Activated T-helper 17 cell treated with anti-CD3 and anti-CD28 coated beads, Interleukin-2, amount 50 U/mL, for 72 hours (primary cell): ENCODE measurements around the gene PCDHGC5. TPM values are rescaled to one million over a fixed set of nuclear protein-coding genes. Genes with fewer than 3 reads are reported as not detected.

Experiments used
- ATAC-seq: fragments of 150-1000 bp; cut with Tn5 transposase; replicated peaks from 2 replicates; pipeline ENCODE4 v1.10.0; 2021; ENCODE audit warnings: mild to moderate bottlenecking, moderate library complexity
- H3K27ac Mint-ChIP-seq: one replicate; pipeline ENCODE4 v1.8.0; 2022; ENCODE audit warnings: mixed read lengths
- H3K27me3 Mint-ChIP-seq: one replicate; pipeline ENCODE4 v1.8.0; 2022; ENCODE audit warnings: mixed read lengths
- H3K36me3 Mint-ChIP-seq: one replicate; pipeline ENCODE4 v1.8.0; 2022; ENCODE audit warnings: low read depth, mild to moderate bottlenecking, mixed read lengths
- H3K4me1 Mint-ChIP-seq: one replicate; pipeline ENCODE4 v1.8.0; 2022; ENCODE audit warnings: mixed read lengths
- H3K4me3 Mint-ChIP-seq: one replicate; pipeline ENCODE4 v1.8.0; 2022; ENCODE audit warnings: mild to moderate bottlenecking, mixed read lengths
- H3K9me3 Mint-ChIP-seq: one replicate; pipeline ENCODE4 v1.8.0; 2022; ENCODE audit warnings: mixed read lengths
- total RNA-seq, 2 donors: library from RNA; stranded (reverse); gene quantifications; one replicate each; pipeline ENCODE4 v1.2.3, GENCODE V29; 2022

PCDHGC5 gene
- total RNA-seq, 2 donors from 2014 or later: not detected

GRCh38 chr5:141513627-141514329, 24.9 kb downstream of the PCDHGC5 start:
- ATAC-seq: peak; percentile 72
- Mint-ChIP-seq H3K27me3 (no peaks in the 10 kb centered on the region), H3K27ac (peak overlapping the region; percentile 94), H3K9me3 (no peaks in the 10 kb centered on the region), H3K4me3 (peak overlapping the region; percentile 87), H3K4me1 (peaks cover 34% of the 10 kb centered on the region), H3K36me3 (peaks cover 8% of the 10 kb centered on the region)

GRCh38 chr5:141514330-141515133, 25.7 kb downstream of the PCDHGC5 start:
- Mint-ChIP-seq H3K4me3 (peak overlapping the region; percentile 87), H3K4me1 (peaks cover 34% of the 10 kb centered on the region), H3K36me3 (peaks cover 8% of the 10 kb centered on the region), H3K9me3 (no peaks in the 10 kb centered on the region), H3K27me3 (no peaks in the 10 kb centered on the region), H3K27ac (peak overlapping the region; percentile 94)
- ATAC-seq: peak; percentile 52

- H3K27me3 Mint-ChIP-seq: no peaks in the 10 kb centered on the region
- H3K27ac Mint-ChIP-seq: peak overlapping the region; percentile 94
- H3K36me3 Mint-ChIP-seq: peaks cover 8% of the 10 kb centered on the region
- H3K4me1 Mint-ChIP-seq: peaks cover 30% of the 10 kb centered on the region
- no peak for ATAC-seq
- H3K9me3 Mint-ChIP-seq: no peaks in the 10 kb centered on the region
- peak overlapping the region; percentile 87 for H3K4me3 Mint-ChIP-seq
Observed at GRCh38 chr5:141515141-141515540, 26.3 kb downstream of the PCDHGC5 start.

- H3K4me1 Mint-ChIP-seq: peaks cover 34% of the 10 kb centered on the region
Observed at GRCh38 chr5:141515946-141516671, 27.2 kb downstream of the PCDHGC5 start.

GRCh38 chr5:141516672-141517025, 27.8 kb downstream of the PCDHGC5 start:
- H3K9me3 Mint-ChIP-seq: no peaks in the 10 kb centered on the region
- H3K27me3 Mint-ChIP-seq: no peaks in the 10 kb centered on the region
- peak overlapping the region; percentile 94 for H3K27ac Mint-ChIP-seq
- no peak overlapping the region for H3K4me3 Mint-ChIP-seq
- no peak for ATAC-seq
- H3K36me3 Mint-ChIP-seq: peaks cover 8% of the 10 kb centered on the region
- peaks cover 36% of the 10 kb centered on the region for H3K4me1 Mint-ChIP-seq

More at GRCh38 chr5:141515946-141516671, 27.2 kb downstream of the PCDHGC5 start:
- peak overlapping the region; percentile 94 for H3K27ac Mint-ChIP-seq
- H3K9me3 Mint-ChIP-seq: no peaks in the 10 kb centered on the region
- H3K27me3 Mint-ChIP-seq: no peaks in the 10 kb centered on the region
- ATAC-seq: no peak
- H3K36me3 Mint-ChIP-seq: peaks cover 8% of the 10 kb centered on the region
- H3K4me3 Mint-ChIP-seq: no peak overlapping the region

- Mint-ChIP-seq H3K4me3 (no peak overlapping the region), H3K27me3 (no peaks in the 10 kb centered on the region), H3K27ac (no peak overlapping the region), H3K9me3 (no peaks in the 10 kb centered on the region), H3K4me1 (peaks cover 38% of the 10 kb centered on the region), H3K36me3 (peaks cover 8% of the 10 kb centered on the region)
- ATAC-seq: no peak
Observed at GRCh38 chr5:141517312-141517711, 28.4 kb downstream of the PCDHGC5 start.

- ATAC-seq: no peak
- no peaks in the 10 kb centered on the region for H3K9me3 Mint-ChIP-seq
- H3K4me1 Mint-ChIP-seq: peaks cover 35% of the 10 kb centered on the region
- no peaks in the 10 kb centered on the region for H3K27me3 Mint-ChIP-seq
- H3K36me3 Mint-ChIP-seq: peaks cover 2% of the 10 kb centered on the region
- no peak overlapping the region for H3K4me3 Mint-ChIP-seq
- H3K27ac Mint-ChIP-seq: peak overlapping the region; percentile 67
Observed at GRCh38 chr5:141517880-141518617, 29.2 kb downstream of the PCDHGC5 start.

- Mint-ChIP-seq H3K27me3 (no peaks in the 10 kb centered on the region), H3K9me3 (no peaks in the 10 kb centered on the region), H3K4me3 (no peak overlapping the region), H3K36me3 (no peaks in the 10 kb centered on the region), H3K27ac (no peak overlapping the region), H3K4me1 (peaks cover 32% of the 10 kb centered on the region)
- ATAC-seq: no peak
Observed at GRCh38 chr5:141518618-141519015, 29.7 kb downstream of the PCDHGC5 start.

GRCh38 chr5:141519605-141520565, 31.0 kb downstream of the PCDHGC5 start:
- no peaks in the 10 kb centered on the region for H3K36me3 Mint-ChIP-seq
- peak overlapping the region; percentile 24 for H3K27ac Mint-ChIP-seq
- no peak overlapping the region for H3K4me3 Mint-ChIP-seq
- no peaks in the 10 kb centered on the region for H3K9me3 Mint-ChIP-seq
- no peak for ATAC-seq
- peaks cover 27% of the 10 kb centered on the region for H3K4me1 Mint-ChIP-seq
- no peaks in the 10 kb centered on the region for H3K27me3 Mint-ChIP-seq

GRCh38 chr5:141521244-141521781, 32.4 kb downstream of the PCDHGC5 start:
- Mint-ChIP-seq H3K4me1 (peaks cover 26% of the 10 kb centered on the region), H3K36me3 (no peaks in the 10 kb centered on the region), H3K27me3 (no peaks in the 10 kb centered on the region), H3K27ac (peak overlapping the region; percentile 24), H3K9me3 (no peaks in the 10 kb centered on the region), H3K4me3 (peak overlapping the region; percentile 7)
- peak; percentile 91 for ATAC-seq

- Mint-ChIP-seq H3K27me3 (no peaks in the 10 kb centered on the region), H3K4me1 (peaks cover 25% of the 10 kb centered on the region), H3K4me3 (peak overlapping the region; percentile 42), H3K9me3 (no peaks in the 10 kb centered on the region), H3K27ac (peak overlapping the region; percentile 53), H3K36me3 (no peaks in the 10 kb centered on the region)
- no peak for ATAC-seq
Observed at GRCh38 chr5:141522301-141522700, 33.4 kb downstream of the PCDHGC5 start.

GRCh38 chr5:141523991-141524390, 35.1 kb downstream of the PCDHGC5 start:
- H3K4me1 Mint-ChIP-seq: peaks cover 25% of the 10 kb centered on the region
- no peaks in the 10 kb centered on the region for H3K9me3 Mint-ChIP-seq
- no peak overlapping the region for H3K4me3 Mint-ChIP-seq
- H3K27me3 Mint-ChIP-seq: no peaks in the 10 kb centered on the region
- no peaks in the 10 kb centered on the region for H3K36me3 Mint-ChIP-seq
- peak overlapping the region; percentile 35 for H3K27ac Mint-ChIP-seq
- no peak for ATAC-seq
